ENCODE data around the gene RPL18.
"Not testable (repeated sequence)": the region's sequence is repeated elsewhere in the genome, so short reads cannot be mapped to it uniquely, and the experiment has no call there.

Gene RPL18

DNA sequence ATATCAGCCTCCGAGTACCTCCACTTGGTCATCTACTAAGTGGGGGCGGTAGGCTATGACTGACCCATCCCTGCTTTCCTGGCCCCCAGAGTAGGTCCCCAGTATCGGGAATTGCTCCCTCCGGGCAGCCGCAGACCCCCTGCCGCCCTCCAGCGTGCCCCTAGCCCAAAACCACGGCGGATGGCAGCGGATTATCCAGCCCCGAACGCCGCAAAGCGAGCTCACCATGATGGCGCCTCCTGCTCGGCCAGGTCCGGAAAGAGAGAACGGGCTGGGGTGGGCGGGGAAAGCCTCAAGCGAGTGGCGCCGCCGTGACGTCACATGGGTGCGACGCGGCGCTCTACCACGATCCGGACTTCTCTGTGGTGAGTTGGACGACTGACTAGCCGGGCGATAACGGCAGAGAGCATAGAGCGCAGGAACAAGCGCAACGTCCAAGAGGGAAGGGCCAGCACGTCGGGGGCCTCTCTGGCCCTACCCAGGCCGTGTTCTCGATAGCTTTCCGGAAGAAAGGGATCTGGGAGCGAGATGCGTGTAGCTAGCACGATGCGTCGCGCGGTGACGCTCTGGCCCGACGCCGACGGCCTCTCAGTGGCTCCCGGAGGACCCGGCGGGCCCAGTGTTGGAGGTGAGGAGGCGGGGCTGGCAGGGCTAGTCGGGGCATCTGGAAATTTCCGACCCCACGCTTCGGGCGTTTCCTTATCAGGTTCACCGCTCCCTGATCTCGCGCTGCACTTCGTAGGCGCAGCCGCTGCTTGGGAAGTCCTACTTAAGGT is at the start of gene RPL18, which contains the start of gene SPHK2:
RPL18 (minus strand) TSS at position 263 of the 776 bp plus-strand sequence; CDS start at position 228, 35 bp downstream.
SPHK2 (plus strand) TSS at position 591 of the 776 bp plus-strand sequence. CDS start 1,009 bp downstream, outside the sequence.
- DNase-seq (ENCODE audit: low read depth): peak; percentile 95

DNA sequence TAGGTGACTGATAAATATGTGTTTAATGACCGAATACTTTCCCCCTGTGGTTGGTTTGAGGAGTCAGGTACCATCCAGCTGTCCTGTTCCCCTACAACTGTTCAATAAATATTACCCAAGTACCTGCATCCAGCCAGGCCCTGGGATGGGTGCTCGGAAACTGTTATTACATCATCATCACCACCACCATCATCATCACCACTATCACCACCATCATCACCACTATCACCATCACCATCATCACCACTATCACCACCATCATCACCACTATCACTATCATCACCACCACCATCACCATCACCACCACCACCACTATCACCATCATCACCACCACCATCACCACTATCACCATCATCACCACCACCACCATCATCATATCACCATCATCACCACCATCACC is 49.8 kb upstream of the RPL18 start:
- DNase-seq (ENCODE audit: low read depth): no peak

DNA sequence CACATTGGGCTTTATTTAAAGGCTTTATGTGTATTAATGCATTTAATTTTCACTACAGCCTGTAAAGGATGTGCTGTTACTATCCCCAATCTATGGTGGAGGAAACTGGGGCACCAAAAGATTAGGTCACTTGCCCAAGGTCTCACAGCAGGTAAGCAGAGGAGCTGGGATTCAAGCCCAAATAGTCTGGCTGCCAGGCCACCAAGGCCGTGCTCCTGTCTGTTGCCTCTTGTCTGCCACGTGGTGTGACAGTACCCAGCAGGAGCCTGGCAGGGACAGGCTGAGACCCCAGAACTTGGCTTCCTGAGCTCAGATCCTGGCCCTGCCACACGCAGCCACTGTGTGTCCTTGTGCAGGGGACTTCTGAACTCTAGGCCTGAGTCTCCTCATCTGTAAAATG is 49.4 kb upstream of the RPL18 start:
- DNase-seq (ENCODE audit: low read depth): no peak

DNA sequence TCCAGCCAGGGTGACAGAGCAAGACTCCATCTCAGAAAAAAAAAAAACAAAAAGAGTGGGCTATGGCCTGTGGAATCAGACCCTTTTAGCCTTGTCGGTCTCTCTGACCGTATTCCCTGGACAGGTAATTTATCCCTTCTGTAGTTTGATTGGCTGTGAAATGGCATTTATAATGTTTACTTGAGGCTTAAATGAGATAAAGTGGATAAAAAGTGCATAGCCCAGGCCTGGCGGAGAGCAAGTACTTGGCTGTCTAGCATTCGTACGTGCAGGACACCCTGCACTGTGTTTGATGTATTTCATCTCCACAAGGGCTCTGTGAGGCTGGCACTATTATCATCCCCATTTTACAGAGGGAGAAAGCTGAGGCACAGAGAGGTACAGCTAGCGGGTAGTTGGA is 46.8 kb upstream of the RPL18 start:
- no peak for DNase-seq (ENCODE audit: low read depth)

DNA sequence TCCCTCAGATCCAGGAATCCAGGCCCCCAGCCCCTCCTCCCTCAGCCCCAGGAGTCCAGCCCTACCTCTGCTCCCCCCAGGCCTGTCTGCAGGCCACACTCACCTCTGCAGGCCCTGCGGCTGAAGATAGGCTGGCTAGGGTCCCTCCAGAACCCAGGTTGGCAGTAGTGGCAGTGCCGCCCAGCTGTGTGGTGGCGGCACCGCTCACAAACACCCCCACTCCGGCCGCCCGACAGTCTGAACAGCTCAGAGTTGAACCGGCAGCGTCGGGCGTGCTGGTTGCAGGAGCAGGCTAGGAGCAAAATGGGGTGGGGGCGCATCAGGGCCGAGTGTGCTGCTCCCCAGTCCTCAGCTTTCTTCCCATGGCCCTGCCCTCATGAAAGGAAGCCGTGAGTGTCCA is 45.5 kb upstream of the RPL18 start:
- no peak for DNase-seq (ENCODE audit: low read depth)

DNA sequence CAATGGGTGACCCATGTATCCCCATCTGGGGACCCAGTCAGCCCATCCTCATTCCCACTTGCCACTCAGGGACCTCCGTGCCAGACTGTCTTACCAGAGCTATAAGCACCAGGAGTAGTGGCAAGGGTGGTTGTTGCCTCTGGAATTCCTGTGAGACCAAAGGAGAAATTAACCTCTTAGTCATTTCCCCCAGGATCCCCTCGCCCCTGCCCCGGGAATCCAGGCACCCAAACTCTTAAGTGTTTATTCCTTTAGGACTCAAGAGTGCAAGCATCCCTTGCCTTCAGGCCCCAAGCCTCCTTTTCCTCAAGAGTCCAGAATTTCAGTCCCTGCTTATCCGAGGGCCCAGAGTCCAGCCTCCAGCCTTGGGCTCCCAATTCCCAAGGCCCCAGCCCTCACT is 44.7 kb upstream of the RPL18 start:
- DNase-seq (ENCODE audit: low read depth): no peak

DNA sequence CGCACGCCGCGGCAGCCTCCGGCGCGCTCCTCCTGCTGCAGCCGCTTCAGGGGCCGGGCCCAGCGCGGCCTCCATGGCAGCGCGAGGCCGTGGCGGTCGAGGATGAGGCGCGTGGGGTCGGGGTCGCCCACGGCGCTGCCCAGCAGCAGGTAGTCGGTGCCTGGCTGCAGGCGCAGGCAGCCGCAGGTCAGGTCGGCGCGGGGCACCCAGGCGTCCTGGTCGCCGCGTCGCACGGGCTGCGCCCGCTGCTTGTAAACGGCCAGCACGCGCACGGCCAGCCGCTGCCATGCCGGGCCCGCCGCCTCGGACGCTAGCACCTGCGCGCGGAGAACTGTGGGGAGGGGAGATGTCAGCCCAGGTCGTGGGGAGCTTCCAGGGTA is 42.7 kb upstream of the RPL18 start:
- DNase-seq (ENCODE audit: low read depth): no peak

DNA sequence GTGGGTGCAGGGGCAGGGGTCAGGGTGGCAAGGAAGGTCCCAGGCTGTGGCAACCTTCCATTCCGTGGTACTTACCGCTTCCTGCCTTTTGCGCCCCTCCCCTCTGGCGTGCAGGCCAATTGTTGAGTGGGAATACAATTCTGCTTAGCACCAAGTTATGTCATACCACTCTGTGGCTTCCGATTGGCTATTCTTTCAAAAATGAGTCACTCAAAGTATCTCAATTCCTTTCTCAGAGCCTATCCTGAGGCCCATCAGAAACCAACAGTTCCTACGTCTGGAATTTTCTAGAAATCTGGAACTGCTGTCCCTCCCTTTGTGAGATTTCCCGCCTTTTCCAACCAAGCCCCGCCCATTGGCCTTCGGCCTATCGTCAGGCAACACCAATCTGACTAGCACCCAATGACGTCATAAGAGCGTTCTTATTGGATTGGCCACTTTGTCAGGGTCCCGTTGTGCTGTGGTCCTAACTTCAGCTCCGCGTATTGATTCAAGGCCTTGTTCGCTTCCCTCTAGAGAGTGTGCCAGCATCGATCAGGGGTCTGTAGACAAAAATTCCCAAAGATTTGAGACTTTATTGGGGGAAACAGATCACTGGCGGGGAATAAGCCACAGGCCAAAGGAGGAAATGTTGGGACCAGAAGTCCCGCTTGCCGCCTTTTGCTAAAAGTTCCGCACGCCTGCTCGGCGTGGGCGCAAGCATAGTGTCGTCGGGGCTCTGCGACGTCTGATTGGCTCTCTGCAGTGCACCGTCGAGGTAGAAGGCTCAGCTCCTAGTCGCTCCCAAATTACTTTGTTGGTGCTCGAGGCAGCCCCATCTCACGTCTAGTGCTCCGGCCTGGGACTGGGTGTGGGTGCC is 42.1 kb upstream of the RPL18 start:
- peak; percentile 46 for DNase-seq (ENCODE audit: low read depth)

DNA sequence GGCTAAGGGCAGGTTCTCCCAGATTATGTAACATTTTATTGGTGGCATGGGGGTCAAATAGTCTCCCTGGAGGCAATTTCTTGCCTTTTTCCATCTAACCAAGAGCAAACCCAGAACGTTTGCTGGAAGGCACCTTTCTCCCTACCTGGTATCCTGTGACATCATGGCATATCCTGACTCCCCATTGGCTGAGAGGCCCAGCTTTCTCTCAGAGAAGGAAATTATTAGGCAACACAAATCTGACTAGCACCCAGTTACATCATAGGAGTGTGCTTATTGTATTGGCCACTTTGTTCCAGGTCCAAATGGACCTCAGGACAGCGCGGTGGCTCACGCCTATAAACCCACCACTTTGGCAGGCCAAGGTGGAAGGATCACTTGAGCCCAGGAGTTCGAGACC is 40.8 kb upstream of the RPL18 start:
- no peak for DNase-seq (ENCODE audit: low read depth)

DNA sequence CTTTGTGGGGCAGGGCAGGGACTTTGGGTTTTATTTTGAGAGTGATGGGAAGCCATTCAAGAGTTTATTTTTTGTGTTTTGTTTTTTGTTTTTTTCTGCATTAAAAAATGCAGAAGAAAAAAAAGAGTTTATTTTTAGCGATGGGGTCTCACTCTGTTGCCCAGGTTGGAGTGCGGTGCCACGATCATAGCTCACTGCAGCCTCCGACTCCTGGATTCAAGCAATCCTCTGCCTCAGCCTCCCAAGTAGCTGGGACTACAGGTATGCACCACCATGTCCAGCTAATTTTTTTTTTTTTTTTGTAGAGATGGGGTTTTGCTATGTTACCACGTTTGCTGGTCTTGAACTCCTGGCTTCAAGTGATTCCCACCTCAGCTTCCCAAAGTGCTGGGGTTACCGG is 39.5 kb upstream of the RPL18 start:
- no peak for DNase-seq (ENCODE audit: low read depth)

DNA sequence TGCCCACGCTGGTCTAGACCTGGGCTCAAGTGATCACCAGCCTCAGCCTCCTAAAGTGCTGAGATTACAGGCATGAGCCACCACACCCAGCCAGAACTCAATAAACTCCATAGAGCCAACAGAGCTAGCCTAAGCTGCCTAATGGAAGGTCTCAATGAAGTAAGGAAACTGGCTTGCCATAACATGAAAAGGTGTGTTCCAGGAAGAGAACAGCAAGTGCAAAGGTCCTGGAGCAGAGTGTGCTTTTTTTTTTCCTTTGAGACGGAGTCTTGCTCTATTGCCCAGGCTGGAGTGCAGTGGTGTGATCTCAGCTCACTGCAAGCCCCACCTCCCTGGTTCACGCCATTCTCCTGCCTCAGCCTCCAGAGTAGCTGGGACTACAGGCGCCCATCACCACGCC is 38.9 kb upstream of the RPL18 start:
- not testable (repeated sequence) for DNase-seq (ENCODE audit: low read depth)

DNA sequence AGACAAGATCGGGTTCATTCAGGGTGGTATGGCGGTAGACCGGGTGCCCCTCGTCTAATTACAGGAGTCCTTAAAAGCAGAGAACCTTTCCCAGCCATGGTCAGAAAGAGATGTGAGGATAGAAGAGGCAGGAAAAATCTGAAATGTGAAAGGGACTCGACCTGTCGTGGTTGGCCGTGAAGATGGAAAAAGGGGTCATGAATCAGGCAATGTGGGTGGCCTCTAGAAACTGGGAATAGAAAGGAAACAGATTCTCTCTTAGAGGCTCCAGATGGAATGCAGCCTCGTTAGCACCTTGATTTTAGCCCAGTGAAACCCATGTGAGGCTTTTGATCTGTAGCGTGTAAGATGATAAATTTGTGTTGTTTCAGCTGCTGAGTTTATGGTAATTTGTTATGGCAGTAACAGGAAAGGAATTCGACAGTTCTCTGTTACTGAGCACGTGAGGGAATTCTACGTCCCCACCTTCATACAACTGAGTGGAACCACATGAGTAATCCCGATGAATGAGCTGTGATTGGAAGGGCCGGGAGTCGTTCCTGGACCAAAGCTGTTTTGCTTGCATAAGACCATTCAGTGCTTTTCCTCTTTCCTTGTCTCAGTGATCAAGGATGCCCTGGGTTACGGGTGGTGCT is 38.0 kb upstream of the RPL18 start:
- DNase-seq (ENCODE audit: low read depth): no peak

DNA sequence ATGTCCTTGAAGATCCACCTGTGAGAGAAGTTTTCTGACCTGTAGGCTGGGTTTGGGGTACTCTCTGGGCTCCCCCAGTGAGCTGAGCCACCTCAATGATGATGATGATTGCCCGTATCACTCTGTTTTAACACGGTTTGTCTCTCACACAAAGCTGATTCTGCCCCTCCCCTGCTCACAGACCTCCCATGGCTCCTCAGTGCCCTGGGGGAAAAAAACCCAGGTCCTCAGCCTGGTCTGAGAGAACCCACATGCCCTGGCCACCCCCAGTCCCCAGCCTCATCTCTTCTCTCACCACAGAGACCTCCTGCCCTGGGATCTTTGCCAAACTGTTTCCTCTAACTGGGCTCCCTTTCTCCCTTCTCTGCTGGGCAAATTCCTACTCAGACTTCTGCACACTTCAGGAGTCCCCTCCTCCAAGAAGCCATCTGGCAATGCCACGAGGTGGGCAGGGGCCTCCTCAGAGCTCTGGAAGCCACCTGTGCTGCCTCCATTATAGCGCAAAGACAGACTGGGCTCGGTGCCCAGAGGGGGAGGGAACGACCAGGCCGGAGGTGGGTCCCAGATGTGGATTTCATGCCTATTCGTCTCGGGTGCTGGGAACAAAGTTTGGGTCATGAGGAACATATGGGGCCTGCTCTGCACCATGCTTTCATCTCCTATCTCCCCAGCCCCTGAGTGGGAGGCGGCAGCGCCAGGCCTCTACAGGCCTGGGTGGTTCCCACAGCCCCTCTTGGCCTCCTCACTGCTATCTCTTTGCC is 35.5 kb upstream of the RPL18 start:
- DNase-seq (ENCODE audit: low read depth): no peak

DNA sequence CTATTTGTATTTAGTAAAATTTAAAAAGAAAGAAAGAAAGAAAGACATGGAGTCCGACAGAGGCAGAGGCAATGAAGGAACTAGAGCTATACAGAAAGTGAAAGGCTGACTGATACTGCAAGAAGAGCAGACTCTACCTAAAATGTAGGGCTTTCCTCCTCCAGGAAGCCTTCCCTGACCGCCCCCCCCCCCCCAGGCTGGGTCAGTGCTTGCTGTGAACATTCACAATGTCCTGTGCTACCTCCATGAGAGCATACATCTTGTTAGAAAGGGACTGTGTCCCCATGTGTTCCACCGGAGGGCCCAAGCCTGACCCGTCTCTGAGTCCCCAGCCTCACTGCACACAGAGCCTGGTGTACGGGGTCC is 32.7 kb upstream of the RPL18 start:
- DNase-seq (ENCODE audit: low read depth): no peak

DNA sequence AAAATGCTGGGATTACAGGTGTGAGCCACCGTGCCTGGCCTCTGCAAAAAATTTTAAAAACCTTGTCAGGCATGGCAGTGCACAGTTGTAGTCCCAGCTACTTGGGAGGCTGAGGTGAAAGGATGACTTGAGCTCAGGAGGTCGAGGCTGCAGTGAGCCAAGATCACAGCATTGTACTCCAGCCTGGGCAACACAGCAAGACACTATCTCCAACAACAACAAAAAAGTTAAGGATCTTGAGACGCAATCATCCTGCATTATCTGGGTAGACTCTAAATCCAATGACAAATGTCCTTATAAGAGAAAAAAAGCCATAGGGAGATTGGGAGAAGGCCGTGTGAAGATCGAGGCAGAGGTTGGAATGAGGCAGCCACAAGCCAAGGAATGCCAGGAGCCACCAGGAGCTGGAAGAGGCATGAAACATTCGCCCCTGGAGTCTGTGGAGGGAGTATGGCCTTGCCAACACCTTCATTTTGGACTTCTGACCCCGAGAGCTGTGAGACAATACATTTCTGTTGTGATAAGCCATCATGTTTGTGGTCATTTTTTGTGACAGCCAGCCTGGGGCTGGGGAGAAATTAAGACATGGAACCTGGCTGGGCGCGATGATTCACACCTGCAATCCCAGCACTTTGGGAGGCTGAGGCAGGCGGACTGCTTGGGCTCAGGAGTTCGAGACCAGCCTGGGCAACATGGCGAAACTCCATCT is 32.1 kb upstream of the RPL18 start:
- DNase-seq (ENCODE audit: low read depth): no peak

DNA sequence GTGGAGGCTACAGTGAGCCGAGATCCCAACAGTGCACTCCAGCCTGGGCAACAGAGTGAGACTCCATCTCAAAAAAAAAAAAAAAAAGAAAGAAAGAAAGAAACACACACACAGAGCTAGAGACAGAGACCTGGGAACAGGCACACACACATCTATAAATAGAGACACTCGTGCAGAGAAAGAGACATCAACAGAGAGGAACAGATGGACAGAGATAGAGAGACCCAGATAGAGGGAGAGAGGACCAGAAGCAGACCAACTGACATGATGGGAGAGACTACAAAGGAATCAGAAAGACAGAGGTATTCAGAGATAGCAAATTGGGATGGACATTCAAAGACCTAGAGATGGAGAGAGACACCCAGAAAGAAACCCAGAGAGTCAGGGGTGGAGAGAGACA is 29.2 kb upstream of the RPL18 start:
- DNase-seq (ENCODE audit: low read depth): no peak

DNA sequence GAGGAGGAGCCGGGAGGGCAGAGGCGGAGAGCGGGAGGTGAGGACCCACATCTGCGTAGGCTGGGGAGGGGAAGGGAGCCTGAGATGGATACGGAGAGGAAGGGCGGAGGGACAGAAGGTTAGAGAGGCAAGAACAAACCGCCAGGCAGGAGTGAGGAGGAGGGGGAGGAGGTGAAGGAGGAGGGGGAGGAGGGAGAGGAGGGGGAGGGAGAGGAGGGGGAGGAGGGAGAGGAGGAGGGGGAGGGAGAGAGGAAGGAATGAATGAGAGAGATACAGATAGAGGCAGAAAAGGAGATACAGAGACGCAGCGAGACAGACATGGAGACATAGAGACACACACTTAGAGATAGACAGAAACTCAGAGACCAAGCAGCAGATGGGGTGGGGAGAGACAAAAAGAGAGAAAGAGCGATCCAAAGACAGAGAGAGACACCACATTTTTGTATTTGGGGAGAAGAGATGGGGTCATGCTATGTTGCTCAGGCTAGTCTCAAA is 27.8 kb upstream of the RPL18 start:
- no peak for DNase-seq (ENCODE audit: low read depth)

DNA sequence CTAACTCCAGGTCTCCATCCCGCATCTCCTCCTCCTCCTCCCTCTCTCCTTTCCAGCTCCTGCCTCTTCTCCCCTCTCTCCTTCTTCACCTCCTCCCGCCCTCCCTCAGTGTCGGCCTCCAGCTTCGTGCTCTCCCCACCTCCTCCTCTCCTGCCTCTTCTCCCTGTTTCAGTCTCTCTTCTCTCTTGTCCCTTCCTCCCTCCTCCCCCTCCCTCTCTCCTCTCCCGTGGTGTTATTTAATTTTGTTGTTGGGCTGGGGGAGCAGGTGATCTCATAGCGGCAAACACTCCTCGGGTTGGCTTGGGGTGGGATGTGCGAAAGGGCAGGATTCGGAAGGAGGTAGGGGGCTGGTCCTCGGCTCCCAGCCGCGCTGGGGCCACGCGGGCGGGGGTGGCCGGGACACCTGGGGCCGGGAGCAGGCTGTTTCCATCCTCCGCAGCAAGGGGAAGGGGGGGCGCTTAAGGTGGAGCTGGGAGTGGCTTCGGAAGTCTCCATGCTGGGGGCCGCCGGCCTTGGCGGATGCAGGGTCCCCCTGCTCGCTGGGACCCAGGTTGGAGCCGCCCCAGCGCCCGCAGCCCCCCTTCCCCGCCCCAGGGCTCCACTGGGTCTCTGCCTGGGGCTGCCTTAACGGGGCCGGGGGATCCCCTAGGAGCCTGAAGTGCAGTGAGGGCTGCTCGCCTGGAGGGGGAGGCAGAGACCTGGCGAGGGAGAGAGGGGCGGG is 27.2 kb upstream of the RPL18 start, which contains the start of gene CA11:
CA11 (minus strand) TSS at position 187 of the 721 bp plus-strand sequence. CDS start 555 bp downstream, outside the sequence.
- peak; percentile 88 for DNase-seq (ENCODE audit: low read depth)

DNA sequence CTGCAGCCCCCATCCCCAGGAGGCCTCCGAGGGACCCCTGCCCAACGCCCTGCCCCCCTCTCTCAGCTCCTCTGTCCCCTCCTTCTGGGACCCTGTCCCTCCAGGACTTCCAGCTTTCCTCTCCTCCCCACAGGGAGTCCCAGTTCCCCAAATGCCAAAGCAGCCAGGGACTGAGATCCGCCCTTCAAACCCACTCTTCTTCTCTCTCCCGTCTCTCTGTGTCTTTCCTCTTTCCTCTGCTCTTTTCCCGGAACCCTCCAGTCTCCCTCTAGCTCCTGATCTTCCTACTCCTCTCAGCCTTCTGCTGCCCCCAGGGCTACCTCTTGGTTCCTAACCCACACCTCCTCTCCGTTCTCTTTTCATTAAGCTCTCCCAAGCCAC is 26.6 kb upstream of the RPL18 start:
- no peak for DNase-seq (ENCODE audit: low read depth)

DNA sequence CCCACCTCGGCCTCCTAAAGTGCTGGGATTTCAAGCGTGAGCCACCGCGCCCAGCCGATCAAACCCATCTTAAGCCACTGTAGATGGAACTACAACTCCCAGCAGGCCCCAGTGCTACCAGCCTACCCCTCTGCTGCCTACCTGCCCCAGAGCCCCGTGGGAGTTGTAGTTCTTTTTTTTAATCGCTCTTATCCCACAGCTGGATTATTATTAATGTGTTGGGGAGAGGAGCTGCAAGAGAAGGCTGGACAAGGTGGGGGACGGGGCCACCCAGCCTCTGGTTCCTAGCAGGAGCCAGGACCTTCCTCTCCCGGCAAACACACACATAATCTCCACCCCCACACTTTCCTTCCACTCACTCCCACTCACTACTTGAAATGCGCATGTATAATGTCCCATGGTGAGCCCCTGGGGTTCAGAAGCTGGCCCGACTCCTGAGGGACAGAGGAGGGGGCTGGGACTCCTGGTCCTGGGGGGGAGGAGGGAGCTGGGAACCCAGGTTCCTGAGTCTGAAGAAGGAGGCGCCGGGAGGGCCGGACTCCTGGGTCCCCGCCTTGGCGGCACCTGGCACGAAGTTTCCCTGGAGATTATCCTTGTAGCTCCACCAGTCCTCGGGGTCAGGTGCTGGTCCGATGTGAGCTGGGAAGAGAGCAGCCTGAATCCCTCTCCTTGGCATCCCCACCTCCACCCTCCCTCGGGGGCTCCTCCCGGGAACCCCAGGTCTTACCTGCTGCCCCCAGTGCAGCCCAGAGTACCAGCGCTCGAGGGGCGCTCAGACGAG is 26.1 kb upstream of the RPL18 start:
- peak; percentile 53 for DNase-seq (ENCODE audit: low read depth)
